ENCODE data around the gene ADARB2.

DNA sequence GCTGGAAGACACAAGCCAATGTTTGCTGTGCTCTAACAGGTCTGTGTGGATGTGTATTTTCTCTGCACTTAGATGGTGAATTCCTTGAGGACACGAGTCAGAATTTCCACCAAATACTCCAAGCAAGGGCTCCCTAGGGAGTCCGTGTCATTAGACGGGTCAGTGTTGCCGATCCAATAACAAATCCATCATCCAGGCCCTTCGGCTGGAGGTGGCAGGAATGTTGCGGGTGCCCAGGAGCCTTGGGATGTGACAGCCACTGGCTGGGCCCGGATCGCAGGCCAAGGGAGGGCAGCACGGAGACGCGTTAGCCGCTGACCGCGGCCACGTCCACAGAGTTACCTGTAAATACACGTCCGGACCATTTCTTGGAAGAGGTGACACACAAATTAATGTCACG lies 494.4 kb downstream of the ADARB2 start:
- TF ChIP-seq POLR2AphosphoS5 (IDR thresholded peaks at IDR 0.05; ENCODE audit: low read depth): no peak
- TF ChIP-seq, protein P1, sequence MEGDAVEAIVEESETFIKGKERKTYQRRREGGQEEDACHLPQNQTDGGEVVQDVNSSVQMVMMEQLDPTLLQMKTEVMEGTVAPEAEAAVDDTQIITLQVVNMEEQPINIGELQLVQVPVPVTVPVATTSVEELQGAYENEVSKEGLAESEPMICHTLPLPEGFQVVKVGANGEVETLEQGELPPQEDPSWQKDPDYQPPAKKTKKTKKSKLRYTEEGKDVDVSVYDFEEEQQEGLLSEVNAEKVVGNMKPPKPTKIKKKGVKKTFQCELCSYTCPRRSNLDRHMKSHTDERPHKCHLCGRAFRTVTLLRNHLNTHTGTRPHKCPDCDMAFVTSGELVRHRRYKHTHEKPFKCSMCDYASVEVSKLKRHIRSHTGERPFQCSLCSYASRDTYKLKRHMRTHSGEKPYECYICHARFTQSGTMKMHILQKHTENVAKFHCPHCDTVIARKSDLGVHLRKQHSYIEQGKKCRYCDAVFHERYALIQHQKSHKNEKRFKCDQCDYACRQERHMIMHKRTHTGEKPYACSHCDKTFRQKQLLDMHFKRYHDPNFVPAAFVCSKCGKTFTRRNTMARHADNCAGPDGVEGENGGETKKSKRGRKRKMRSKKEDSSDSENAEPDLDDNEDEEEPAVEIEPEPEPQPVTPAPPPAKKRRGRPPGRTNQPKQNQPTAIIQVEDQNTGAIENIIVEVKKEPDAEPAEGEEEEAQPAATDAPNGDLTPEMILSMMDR (conservative IDR thresholded peaks at IDR 0.05; ENCODE audit: low read depth in 2 of 2): peak in 1 of 2 experiments; percentile 19; a peak in 2 of 4 replicates
- TF ChIP-seq REST (IDR thresholded peaks at IDR 0.05; ENCODE audit: unreplicated experiment): no peak
- no peak for TF ChIP-seq ZNF462 (CRISPR knock-in tag; IDR thresholded peaks at IDR 0.05)
- TF ChIP-seq EZH2phosphoT487 (IDR thresholded peaks at IDR 0.05; ENCODE audit: unreplicated experiment): no peak
- no peak for TF ChIP-seq ZNF114 (CRISPR knock-in tag; IDR thresholded peaks at IDR 0.05)
- TF ChIP-seq JUNB (IDR thresholded peaks at IDR 0.05; ENCODE audit: unreplicated experiment): no peak
- TF ChIP-seq EZH2 (IDR thresholded peaks at IDR 0.05; ENCODE audit: low read depth, unreplicated experiment): no peak
- no peak for TF ChIP-seq CREB1 (CRISPR knock-in tag; IDR thresholded peaks at IDR 0.05; ENCODE audit: low read depth)
